Testis (tissue), 2 donors: Measurements from ENCODE around the gene TUBB4A.

Experiments
- POLR2A ChIP-seq: fragments of 450-650 bp; IDR thresholded peaks from one replicate; pipeline ENCODE4 v1.6.1; 2017; ENCODE audit warnings: antibody characterized with exemption, mild to moderate bottlenecking, moderate library complexity
- TF ChIP-seq, protein P1 (sequence below), 3 experiments: fragments of 450-650 bp in 2 of 3; fragments of 200-600 bp in 1 of 3; sonication (generic) in 1 of 3; IDR thresholded peaks; one replicate each; pipeline ENCODE4 v1.5.1; 2016 to 2019; ENCODE audit warnings: antibody characterized with exemption in 3 of 3, mild to moderate bottlenecking in 2 of 3, moderate library complexity in 1 of 3

DNA sequence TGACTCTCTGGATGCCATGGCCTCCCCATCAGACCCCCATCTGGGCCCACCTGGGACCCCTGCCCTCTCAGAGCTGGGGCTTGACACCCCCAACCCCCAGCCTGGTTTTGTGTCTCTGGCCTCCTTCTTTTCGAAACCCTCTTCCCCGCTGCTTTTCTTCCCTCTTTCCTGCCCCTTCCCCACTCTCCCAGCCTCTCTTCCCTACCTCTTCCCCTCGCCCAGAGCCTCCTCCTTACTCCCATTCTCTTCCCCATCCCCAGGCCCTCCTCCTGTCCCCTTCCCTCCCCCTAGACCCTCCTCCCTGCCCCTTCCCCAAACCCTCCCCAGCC, 30.9 kb upstream of the TUBB4A start:
- TF ChIP-seq, protein P1, sequence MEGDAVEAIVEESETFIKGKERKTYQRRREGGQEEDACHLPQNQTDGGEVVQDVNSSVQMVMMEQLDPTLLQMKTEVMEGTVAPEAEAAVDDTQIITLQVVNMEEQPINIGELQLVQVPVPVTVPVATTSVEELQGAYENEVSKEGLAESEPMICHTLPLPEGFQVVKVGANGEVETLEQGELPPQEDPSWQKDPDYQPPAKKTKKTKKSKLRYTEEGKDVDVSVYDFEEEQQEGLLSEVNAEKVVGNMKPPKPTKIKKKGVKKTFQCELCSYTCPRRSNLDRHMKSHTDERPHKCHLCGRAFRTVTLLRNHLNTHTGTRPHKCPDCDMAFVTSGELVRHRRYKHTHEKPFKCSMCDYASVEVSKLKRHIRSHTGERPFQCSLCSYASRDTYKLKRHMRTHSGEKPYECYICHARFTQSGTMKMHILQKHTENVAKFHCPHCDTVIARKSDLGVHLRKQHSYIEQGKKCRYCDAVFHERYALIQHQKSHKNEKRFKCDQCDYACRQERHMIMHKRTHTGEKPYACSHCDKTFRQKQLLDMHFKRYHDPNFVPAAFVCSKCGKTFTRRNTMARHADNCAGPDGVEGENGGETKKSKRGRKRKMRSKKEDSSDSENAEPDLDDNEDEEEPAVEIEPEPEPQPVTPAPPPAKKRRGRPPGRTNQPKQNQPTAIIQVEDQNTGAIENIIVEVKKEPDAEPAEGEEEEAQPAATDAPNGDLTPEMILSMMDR (IDR thresholded peaks at IDR 0.05), result no peak
- TF ChIP-seq POLR2A, result no peak
